Thoracic aorta endothelial cell (primary cell): ENCODE measurements around the gene ZNF608. TPM values are rescaled to one million over a fixed set of nuclear protein-coding genes. Genes with fewer than 3 reads are reported as not detected.

Experiments used
- total RNA-seq: library from RNA; depleted of rRNA; stranded (reverse); fragments of >200 nt; gene quantifications from 2 replicates; pipeline ENCODE4 v1.2.3, GENCODE V29; 2012

ZNF608 gene
- total RNA-seq: 14.6 and 21.0 TPM in 2 replicates

GRCh38 chr5:124745928-124746915, at the start of gene ZNF608:
Gene ZNF608, minus strand, starts transcription at chr5:124746639. Its CDS starts 1,650 bp downstream, at chr5:124744989.

